Glomerular endothelial cell (primary cell): ENCODE results near the gene NBAS. TPM values are rescaled to one million over a fixed set of nuclear protein-coding genes. Genes with fewer than 3 reads are reported as not detected.
A peak's percentile ranks its signal among the peaks of the same experiment; 100 is the strongest.
"Not testable (repeated sequence)": the region's sequence is repeated elsewhere in the genome, so short reads cannot be mapped to it uniquely, and the experiment has no call there.

Experiments
- DNase-seq: peaks from one replicate; pipeline ENCODE4 v3.0.0-alpha.2; 2011; ENCODE audit warnings: low read depth, low spot score; ENCODE audit errors: extremely low read depth
- total RNA-seq: library from RNA; depleted of rRNA; stranded (reverse); fragments of >200 nt; gene quantifications from 2 replicates; pipeline ENCODE4 v1.2.3, GENCODE V29; 2015

Gene NBAS
- total RNA-seq, 1 donor from 2014 or later: 57.7 TPM

GRCh38 chr2:15241929-15242328 lies 319.2 kb downstream of the NBAS start:
- DNase-seq: no peak

GRCh38 chr2:15241201-15241600 lies 319.9 kb downstream of the NBAS start:
- DNase-seq: no peak

- no peak for DNase-seq
These were observed 323.1 kb downstream of the NBAS start for GRCh38 chr2:15238028-15238427.

GRCh38 chr2:15230599-15231192 lies 330.4 kb downstream of the NBAS start:
- no peak for DNase-seq

- no peak for DNase-seq
These were observed 334.5 kb downstream of the NBAS start for GRCh38 chr2:15226661-15227060.

GRCh38 chr2:15225131-15225530 lies 336.0 kb downstream of the NBAS start:
- DNase-seq: no peak

GRCh38 chr2:15224641-15225040 lies 336.5 kb downstream of the NBAS start:
- no peak for DNase-seq

GRCh38 chr2:15223887-15224286 lies 337.2 kb downstream of the NBAS start:
- DNase-seq: peak; percentile 92

GRCh38 chr2:15222856-15223255 lies 338.3 kb downstream of the NBAS start:
- DNase-seq: no peak

GRCh38 chr2:15220603-15221002 lies 340.5 kb downstream of the NBAS start:
- DNase-seq: no peak

- DNase-seq: no peak
These were observed 342.6 kb downstream of the NBAS start for GRCh38 chr2:15218423-15219086.

- no peak for DNase-seq
These were observed 348.9 kb downstream of the NBAS start for GRCh38 chr2:15212249-15212648.

- DNase-seq: not testable (repeated sequence)
These were observed 350.6 kb downstream of the NBAS start for GRCh38 chr2:15210542-15210941.

- no peak for DNase-seq
These were observed 354.7 kb downstream of the NBAS start for GRCh38 chr2:15206419-15206818.

GRCh38 chr2:15205562-15205961 lies 355.6 kb downstream of the NBAS start:
- no peak for DNase-seq

GRCh38 chr2:15201009-15201408 lies 360.1 kb downstream of the NBAS start:
- DNase-seq: no peak

GRCh38 chr2:15200581-15200980 lies 360.6 kb downstream of the NBAS start:
- no peak for DNase-seq

GRCh38 chr2:15198051-15198450 lies 363.1 kb downstream of the NBAS start:
- DNase-seq: no peak

- no peak for DNase-seq
These were observed 365.3 kb downstream of the NBAS start for GRCh38 chr2:15195813-15196212.

GRCh38 chr2:15191789-15192188 lies 369.3 kb downstream of the NBAS start:
- no peak for DNase-seq

- no peak for DNase-seq
These were observed 371.9 kb downstream of the NBAS start for GRCh38 chr2:15189216-15189615.

GRCh38 chr2:15187702-15188101 lies 373.4 kb downstream of the NBAS start:
- DNase-seq: no peak

GRCh38 chr2:15186118-15186517 lies 375.0 kb downstream of the NBAS start:
- no peak for DNase-seq
